Natural killer cell treated with Interleukin-12 subunit alpha and Interleukin-12 subunit beta and Interleukin-15 and Interleukin-18, amount 100 ng/mL, for 72 hours (primary cell): ENCODE data around the gene AGPAT3. TPM values are rescaled to one million over a fixed set of nuclear protein-coding genes. Genes with fewer than 3 reads are reported as not detected.
A peak's percentile ranks its signal among the peaks of the same experiment; 100 is the strongest.

Source experiments
- ATAC-seq, 2 donors: fragments of 150-1000 bp; cut with Tn5 transposase in 1 of 2; sonication (Bioruptor Pico), chemical (Tn5 transposase) in 1 of 2; 2 replicates each; pipeline ENCODE4 v1.10.0; 2021
- DNase-seq: peaks from one replicate; pipeline ENCODE4 v3.0.0; 2022; ENCODE audit warnings: low spot score
- H3K27ac Mint-ChIP-seq, 2 donors: 1 replicate in 1 of 2; 2 replicates in 1 of 2; pipeline ENCODE4 v1.8.0; 2022; ENCODE audit warnings: mixed read lengths in 2 of 2, mild to moderate bottlenecking in 1 of 2, moderate library complexity in 1 of 2
- H3K27me3 Mint-ChIP-seq, 2 donors: 1 replicate in 1 of 2; 2 replicates in 1 of 2; pipeline ENCODE4 v1.8.0; 2022; ENCODE audit warnings: mixed read lengths in 2 of 2
- H3K36me3 Mint-ChIP-seq: one replicate; pipeline ENCODE4 v1.8.0; 2022; ENCODE audit warnings: mixed read lengths
- H3K4me1 Mint-ChIP-seq, 2 donors: 1 replicate in 1 of 2; 2 replicates in 1 of 2; pipeline ENCODE4 v1.8.0; 2022; ENCODE audit warnings: low read depth in 2 of 2, mixed read lengths in 2 of 2, mild to moderate bottlenecking in 1 of 2
- H3K4me3 Mint-ChIP-seq: one replicate; pipeline ENCODE4 v1.8.0; 2022; ENCODE audit warnings: mixed read lengths
- H3K9me3 Mint-ChIP-seq: 2 replicates; pipeline ENCODE4 v1.8.0; 2022; ENCODE audit warnings: mixed read lengths
- total RNA-seq, 2 donors: library from RNA; stranded (reverse); gene quantifications; one replicate each; pipeline ENCODE4 v1.2.3, GENCODE V29; 2022

Gene AGPAT3
- total RNA-seq, 2 donors from 2014 or later: 66.8 to 115 TPM

- Mint-ChIP-seq H3K36me3 (peaks cover 12% of the 10 kb centered on the region), H3K27me3 (no peaks in the 10 kb centered on the region), H3K27ac (no peak overlapping the region), H3K4me3 (no peak overlapping the region), H3K9me3 (no peaks in the 10 kb centered on the region), H3K4me1 (peaks cover 16 to 18% of the 10 kb centered on the region in 2 donors)
- DNase-seq (no peak), ATAC-seq (peak in 1 of 2 donors; percentile 43)
Measured at GRCh38 chr21:43873673-43874072, 8.7 kb downstream of the AGPAT3 start.

GRCh38 chr21:43874085-43874805 lies 9.2 kb downstream of the AGPAT3 start:
- Mint-ChIP-seq H3K27ac (no peak overlapping the region), H3K27me3 (no peaks in the 10 kb centered on the region), H3K4me1 (peaks cover 11 to 12% of the 10 kb centered on the region in 2 donors), H3K4me3 (no peak overlapping the region), H3K36me3 (peaks cover 7% of the 10 kb centered on the region), H3K9me3 (no peaks in the 10 kb centered on the region)
- no peak for ATAC-seq
- peak; percentile 61 for DNase-seq

- ATAC-seq: no peak
- Mint-ChIP-seq H3K4me1 (peaks cover 20 to 24% of the 10 kb centered on the region in 2 donors), H3K36me3 (peaks cover 6% of the 10 kb centered on the region), H3K27ac (no peak overlapping the region), H3K9me3 (no peaks in the 10 kb centered on the region), H3K27me3 (no peaks in the 10 kb centered on the region), H3K4me3 (no peak overlapping the region)
- DNase-seq: peak; percentile 10
Measured at GRCh38 chr21:43876605-43877004, 11.6 kb downstream of the AGPAT3 start.

- DNase-seq (peak; percentile 44), ATAC-seq (no peak)
- Mint-ChIP-seq H3K27ac (peak overlapping the region in 1 of 2 donors; percentile 24), H3K4me3 (no peak overlapping the region), H3K27me3 (no peaks in the 10 kb centered on the region), H3K9me3 (no peaks in the 10 kb centered on the region), H3K36me3 (peaks cover 6% of the 10 kb centered on the region), H3K4me1 (peaks cover 15 to 20% of the 10 kb centered on the region in 2 donors)
Measured at GRCh38 chr21:43877936-43878575, 13.0 kb downstream of the AGPAT3 start.

- no peak for ATAC-seq
- Mint-ChIP-seq H3K4me3 (no peak overlapping the region), H3K4me1 (peaks cover 19 to 29% of the 10 kb centered on the region in 2 donors), H3K27ac (no peak overlapping the region), H3K36me3 (peaks cover 6% of the 10 kb centered on the region), H3K9me3 (no peaks in the 10 kb centered on the region), H3K27me3 (no peaks in the 10 kb centered on the region)
- peak; percentile 25 for DNase-seq
Measured at GRCh38 chr21:43879348-43880110, 14.5 kb downstream of the AGPAT3 start.

- peak overlapping the region; percentile 21 for H3K4me3 Mint-ChIP-seq
- no peak overlapping the region for H3K27ac Mint-ChIP-seq
- ATAC-seq (no peak), DNase-seq (peak; percentile 54)
- H3K4me1 Mint-ChIP-seq: peaks cover 23 to 32% of the 10 kb centered on the region in 2 donors
- peaks cover 3% of the 10 kb centered on the region for H3K36me3 Mint-ChIP-seq
- no peaks in the 10 kb centered on the region for H3K27me3 Mint-ChIP-seq
- H3K9me3 Mint-ChIP-seq: no peaks in the 10 kb centered on the region
Measured at GRCh38 chr21:43880111-43880985, 15.3 kb downstream of the AGPAT3 start.

GRCh38 chr21:43881283-43881682 lies 16.3 kb downstream of the AGPAT3 start:
- H3K36me3 Mint-ChIP-seq: no peaks in the 10 kb centered on the region
- no peaks in the 10 kb centered on the region for H3K27me3 Mint-ChIP-seq
- no peak overlapping the region for H3K4me3 Mint-ChIP-seq
- ATAC-seq: peak in 1 of 2 donors; percentile 79
- peak; percentile 2 for DNase-seq
- peaks cover 22 to 31% of the 10 kb centered on the region in 2 donors for H3K4me1 Mint-ChIP-seq
- no peaks in the 10 kb centered on the region for H3K9me3 Mint-ChIP-seq
- no peak overlapping the region for H3K27ac Mint-ChIP-seq

GRCh38 chr21:43881935-43882334 lies 16.9 kb downstream of the AGPAT3 start:
- no peaks in the 10 kb centered on the region for H3K36me3 Mint-ChIP-seq
- ATAC-seq (no peak), DNase-seq (peak; percentile 41)
- no peaks in the 10 kb centered on the region for H3K9me3 Mint-ChIP-seq
- no peak overlapping the region for H3K4me3 Mint-ChIP-seq
- no peaks in the 10 kb centered on the region for H3K27me3 Mint-ChIP-seq
- H3K4me1 Mint-ChIP-seq: peaks cover 19 to 33% of the 10 kb centered on the region in 2 donors
- H3K27ac Mint-ChIP-seq: no peak overlapping the region

- H3K4me1 Mint-ChIP-seq: peaks cover 19 to 32% of the 10 kb centered on the region in 2 donors
- ATAC-seq: no peak
- no peak overlapping the region for H3K27ac Mint-ChIP-seq
- H3K4me3 Mint-ChIP-seq: peak overlapping the region; percentile 15
- no peaks in the 10 kb centered on the region for H3K9me3 Mint-ChIP-seq
- H3K27me3 Mint-ChIP-seq: no peaks in the 10 kb centered on the region
- H3K36me3 Mint-ChIP-seq: no peaks in the 10 kb centered on the region
- DNase-seq: peak; percentile 5
Measured at GRCh38 chr21:43882952-43883545, 18.0 kb downstream of the AGPAT3 start.

- no peaks in the 10 kb centered on the region for H3K36me3 Mint-ChIP-seq
- no peaks in the 10 kb centered on the region for H3K27me3 Mint-ChIP-seq
- H3K4me3 Mint-ChIP-seq: no peak overlapping the region
- H3K27ac Mint-ChIP-seq: no peak overlapping the region
- DNase-seq (peak; percentile 32), ATAC-seq (no peak)
- no peaks in the 10 kb centered on the region for H3K9me3 Mint-ChIP-seq
- peaks cover 19 to 28% of the 10 kb centered on the region in 2 donors for H3K4me1 Mint-ChIP-seq
Measured at GRCh38 chr21:43884012-43884860, 19.2 kb downstream of the AGPAT3 start.

GRCh38 chr21:43884861-43885417 lies 19.9 kb downstream of the AGPAT3 start:
- Mint-ChIP-seq H3K9me3 (no peaks in the 10 kb centered on the region), H3K4me3 (no peak overlapping the region), H3K4me1 (peaks cover 26 to 31% of the 10 kb centered on the region in 2 donors), H3K27me3 (no peaks in the 10 kb centered on the region), H3K27ac (no peak overlapping the region), H3K36me3 (no peaks in the 10 kb centered on the region)
- DNase-seq: peak; percentile 47
- no peak for ATAC-seq

- Mint-ChIP-seq H3K4me1 (peaks cover 24 to 28% of the 10 kb centered on the region in 2 donors), H3K27ac (no peak overlapping the region), H3K27me3 (no peaks in the 10 kb centered on the region), H3K36me3 (no peaks in the 10 kb centered on the region), H3K9me3 (no peaks in the 10 kb centered on the region), H3K4me3 (no peak overlapping the region)
- ATAC-seq (no peak), DNase-seq (peak; percentile 41)
Measured at GRCh38 chr21:43885721-43886120, 20.7 kb downstream of the AGPAT3 start.
